ENCODE data around the gene VBP1.
"Not testable (repeated sequence)": the region's sequence is repeated elsewhere in the genome, so short reads cannot be mapped to it uniquely, and the experiment has no call there.

VBP1 gene

DNA sequence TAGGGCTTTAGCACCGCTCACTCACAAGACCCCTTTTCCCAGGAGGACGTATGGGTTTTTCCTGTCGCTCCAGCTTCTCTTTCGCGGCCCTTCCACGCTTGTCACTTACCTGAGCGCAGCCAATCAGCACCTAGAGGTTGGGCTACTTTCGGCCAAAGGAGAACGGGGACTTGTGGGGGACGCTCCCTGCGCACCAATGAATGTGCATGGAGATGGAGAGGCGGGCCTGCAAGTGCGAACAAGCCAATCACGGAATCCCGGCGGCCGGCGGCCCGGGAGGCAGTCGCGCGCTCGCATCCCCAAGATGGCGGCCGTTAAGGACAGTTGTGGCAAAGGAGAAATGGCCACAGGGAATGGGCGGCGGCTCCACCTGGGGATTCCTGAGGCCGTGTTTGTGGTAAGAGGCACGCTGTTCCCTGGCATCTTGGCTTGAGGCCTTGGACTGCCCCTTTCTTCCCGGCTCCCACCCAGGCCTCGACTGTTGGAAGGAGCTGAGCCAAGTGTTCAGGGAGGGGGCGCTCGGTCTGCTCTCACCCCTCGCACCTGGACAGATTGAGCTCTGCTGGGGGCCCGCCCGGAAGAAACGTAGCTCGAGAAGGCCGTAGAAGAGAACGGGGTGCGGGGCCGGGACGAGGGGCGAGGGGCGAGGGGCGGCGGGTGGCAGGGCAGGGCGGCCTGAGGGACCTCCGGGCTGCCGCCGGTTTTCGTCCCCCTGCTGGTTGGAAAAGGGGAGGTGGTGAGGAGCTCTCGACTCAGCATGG is at the start of gene VBP1:
Gene VBP1 (plus strand): TSS at position 282 of the 761 bp plus-strand sequence. CDS start 23 bp downstream, at position 305.
- H3K4me3 ChIP-seq (ENCODE audit: low read length) = peak within 1 kb of the TSS; percentile 88
- H3K9ac ChIP-seq (ENCODE audit: low read length) = peak within 1 kb of the TSS; percentile 91

GRCh38 chrX:155169881-155170280 is 46.4 kb upstream of the VBP1 start:
- Histone ChIP-seq H3K9ac (ENCODE audit: low read length) (no peak overlapping the region), H3K4me3 (ENCODE audit: low read length) (no peak overlapping the region), H3K9me3 (ENCODE audit: control insufficient read depth, low read length) (no peaks in the 10 kb centered on the region), H3K4me1 (ENCODE audit: control insufficient read depth, insufficient read depth, low read length) (no peaks in the 10 kb centered on the region), H3K36me3 (ENCODE audit: control insufficient read depth, insufficient read depth, low read length, severe bottlenecking) (no peaks in the 10 kb centered on the region), H3K27me3 (replicated peaks; ENCODE audit: control insufficient read depth, insufficient read depth, low read length) (no peaks in the 10 kb centered on the region)
- no peak for DNase-seq (ENCODE audit: low read depth)

More for the DNA sequence above, at the start of gene VBP1:
- H3K27me3 ChIP-seq (replicated peaks; ENCODE audit: control insufficient read depth, insufficient read depth, low read length) = no peaks in the 10 kb centered on the region
- no peaks in the 10 kb centered on the region for H3K9me3 ChIP-seq (ENCODE audit: control insufficient read depth, low read length)
- DNase-seq (ENCODE audit: low read depth) = peak; percentile 94
- H3K4me1 ChIP-seq (ENCODE audit: control insufficient read depth, insufficient read depth, low read length) = peaks cover 15% of the 10 kb centered on the region
- no peaks in the 10 kb centered on the region for H3K36me3 ChIP-seq (ENCODE audit: control insufficient read depth, insufficient read depth, low read length, severe bottlenecking)

DNA sequence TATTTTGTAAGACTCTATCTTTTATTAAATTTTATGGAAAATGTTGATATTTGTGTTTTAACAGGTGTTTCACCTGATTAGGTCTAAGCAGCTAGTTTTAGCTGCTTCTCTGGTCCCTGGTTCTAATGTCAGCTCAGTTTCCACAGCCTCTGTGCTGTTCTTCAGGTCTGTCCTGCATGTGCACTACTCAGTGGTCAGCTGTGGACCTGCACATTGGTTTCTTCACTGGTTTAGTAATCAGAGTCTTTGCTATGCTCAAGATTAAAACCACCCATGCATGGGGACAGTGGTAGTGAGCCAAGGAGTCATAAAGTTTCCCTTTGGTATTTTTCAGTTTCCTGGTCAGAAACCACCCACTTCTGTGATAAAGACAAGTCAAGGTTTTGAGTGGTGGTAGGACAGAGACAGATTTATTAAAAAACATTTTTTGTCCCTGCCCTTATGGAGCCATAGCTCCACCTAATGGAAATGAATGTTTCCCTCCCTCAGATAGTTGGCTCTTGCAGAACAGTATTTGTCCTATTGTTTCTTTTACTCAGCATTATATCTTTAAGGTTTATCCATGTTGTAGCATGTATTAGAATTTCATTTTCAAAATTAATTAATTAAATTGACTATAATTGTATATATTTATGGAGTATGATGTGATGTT is 36.8 kb upstream of the VBP1 start:
- Histone ChIP-seq H3K27me3 (replicated peaks; ENCODE audit: control insufficient read depth, insufficient read depth, low read length) (no peaks in the 10 kb centered on the region), H3K4me1 (ENCODE audit: control insufficient read depth, insufficient read depth, low read length) (no peaks in the 10 kb centered on the region), H3K9me3 (ENCODE audit: control insufficient read depth, low read length) (no peaks in the 10 kb centered on the region), H3K4me3 (ENCODE audit: low read length) (no peak overlapping the region), H3K9ac (ENCODE audit: low read length) (no peak overlapping the region), H3K36me3 (ENCODE audit: control insufficient read depth, insufficient read depth, low read length, severe bottlenecking) (no peaks in the 10 kb centered on the region)
- no peak for DNase-seq (ENCODE audit: low read depth)

DNA sequence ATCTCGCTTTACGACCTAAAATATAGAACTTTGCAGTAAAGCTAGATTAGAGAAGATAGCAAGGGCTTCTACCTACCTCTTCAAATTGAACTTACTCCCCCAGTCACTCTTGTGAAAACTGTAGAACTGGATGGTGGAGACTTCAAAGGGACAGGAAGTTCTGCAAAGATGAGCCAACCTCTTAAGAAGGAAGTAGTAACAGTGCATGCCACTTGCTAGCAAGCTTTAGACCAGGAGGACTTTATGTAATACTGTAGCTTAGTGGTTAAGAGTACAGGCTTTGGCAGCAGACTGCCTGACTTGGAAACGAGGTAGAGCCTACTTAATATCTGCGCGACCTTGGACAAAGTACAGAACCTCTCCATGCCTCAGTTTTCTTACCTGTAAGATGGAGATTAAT is 27.5 kb upstream of the VBP1 start:
- Histone ChIP-seq H3K4me3 (ENCODE audit: low read length) (no peak overlapping the region), H3K9me3 (ENCODE audit: control insufficient read depth, low read length) (peaks cover 23% of the 10 kb centered on the region), H3K36me3 (ENCODE audit: control insufficient read depth, insufficient read depth, low read length, severe bottlenecking) (no peaks in the 10 kb centered on the region), H3K27me3 (replicated peaks; ENCODE audit: control insufficient read depth, insufficient read depth, low read length) (no peaks in the 10 kb centered on the region), H3K9ac (ENCODE audit: low read length) (no peak overlapping the region), H3K4me1 (ENCODE audit: control insufficient read depth, insufficient read depth, low read length) (no peaks in the 10 kb centered on the region)
- DNase-seq (ENCODE audit: low read depth) = no peak

DNA sequence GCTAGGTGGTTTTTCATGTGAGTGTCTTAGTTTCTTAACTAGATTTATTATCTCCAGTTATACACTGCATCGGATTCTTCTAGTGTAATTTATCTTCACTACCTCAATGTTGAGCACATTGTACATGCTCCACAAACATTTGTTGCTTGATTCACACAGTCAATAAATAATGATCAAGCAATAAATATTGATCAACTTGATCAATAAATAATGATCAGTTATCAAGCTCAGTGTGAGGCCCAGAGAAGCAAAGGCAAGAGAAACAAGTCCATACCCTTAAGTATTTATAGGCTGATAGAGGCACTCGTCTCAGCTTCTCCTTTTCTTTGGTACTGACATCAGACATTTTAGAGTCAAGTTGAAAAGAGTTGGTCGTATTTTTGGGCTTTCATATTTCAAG is 5.1 kb upstream of the VBP1 start:
- no peaks in the 10 kb centered on the region for H3K4me1 ChIP-seq (ENCODE audit: control insufficient read depth, insufficient read depth, low read length)
- no peaks in the 10 kb centered on the region for H3K27me3 ChIP-seq (replicated peaks; ENCODE audit: control insufficient read depth, insufficient read depth, low read length)
- no peaks in the 10 kb centered on the region for H3K36me3 ChIP-seq (ENCODE audit: control insufficient read depth, insufficient read depth, low read length, severe bottlenecking)
- no peaks in the 10 kb centered on the region for H3K9me3 ChIP-seq (ENCODE audit: control insufficient read depth, low read length)
- H3K9ac ChIP-seq (ENCODE audit: low read length) = no peak overlapping the region
- H3K4me3 ChIP-seq (ENCODE audit: low read length) = no peak overlapping the region
- DNase-seq (ENCODE audit: low read depth) = no peak

DNA sequence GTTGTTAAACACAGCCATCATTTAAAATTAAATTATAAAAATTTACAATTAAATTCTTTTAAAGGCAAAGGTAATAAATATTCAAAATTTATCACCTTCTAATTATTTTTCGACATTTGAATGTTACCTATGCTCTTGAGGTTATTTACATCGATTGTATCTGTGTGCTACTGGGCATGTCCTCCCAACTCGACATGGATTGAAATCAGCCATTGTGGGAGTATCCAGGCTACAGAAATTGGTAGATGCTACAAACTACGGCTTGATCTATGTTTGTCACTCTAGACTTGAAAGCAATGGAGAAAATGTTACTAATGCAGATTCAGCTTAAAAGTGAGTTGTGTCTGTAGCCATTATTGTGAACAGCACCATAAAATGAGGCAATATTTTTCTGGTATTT is 2.5 kb upstream of the VBP1 start:
- Histone ChIP-seq H3K4me1 (ENCODE audit: control insufficient read depth, insufficient read depth, low read length) (peaks cover 14% of the 10 kb centered on the region), H3K36me3 (ENCODE audit: control insufficient read depth, insufficient read depth, low read length, severe bottlenecking) (no peaks in the 10 kb centered on the region), H3K9me3 (ENCODE audit: control insufficient read depth, low read length) (no peaks in the 10 kb centered on the region), H3K4me3 (ENCODE audit: low read length) (no peak overlapping the region), H3K9ac (ENCODE audit: low read length) (no peak overlapping the region), H3K27me3 (replicated peaks; ENCODE audit: control insufficient read depth, insufficient read depth, low read length) (no peaks in the 10 kb centered on the region)
- DNase-seq (ENCODE audit: low read depth) = no peak

DNA sequence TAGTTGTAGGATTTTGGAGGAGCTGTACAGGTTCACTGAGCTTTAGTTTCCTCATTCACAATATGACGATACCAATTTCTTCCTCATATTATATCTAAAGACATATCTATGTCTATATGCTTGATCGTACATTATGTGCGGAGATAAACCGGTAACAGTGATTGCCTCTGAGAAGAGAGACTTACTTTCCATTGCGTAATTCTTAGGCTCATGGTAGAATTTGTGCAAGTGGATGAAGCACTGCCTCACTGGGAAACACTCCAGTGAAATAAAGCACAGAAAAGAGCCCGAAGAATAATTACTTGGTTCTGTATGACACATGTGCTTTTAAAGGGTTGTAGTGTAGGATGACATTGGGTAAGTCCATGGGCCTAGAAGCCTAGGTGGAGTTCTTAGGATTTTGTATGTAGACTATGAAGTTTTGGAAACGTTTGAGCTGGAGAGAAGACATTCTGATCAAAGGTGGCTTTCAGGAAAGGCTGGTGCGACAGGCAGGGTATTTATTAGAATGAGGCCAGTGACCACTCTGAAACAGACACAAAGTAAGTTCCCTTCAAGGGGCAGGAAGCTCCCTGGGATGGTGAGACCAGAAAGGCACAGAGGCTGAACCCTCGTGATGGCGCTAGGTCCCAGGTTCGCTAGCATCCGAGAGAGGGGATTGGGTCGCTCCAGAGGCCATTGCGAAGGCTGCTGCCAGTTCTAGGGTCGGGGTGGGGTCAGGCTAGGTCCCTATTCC is 649 bp upstream of the VBP1 start:
- Histone ChIP-seq H3K4me3 (ENCODE audit: low read length) (peak overlapping the region; percentile 88), H3K36me3 (ENCODE audit: control insufficient read depth, insufficient read depth, low read length, severe bottlenecking) (no peaks in the 10 kb centered on the region)
- DNase-seq (ENCODE audit: low read depth) = no peak

DNA sequence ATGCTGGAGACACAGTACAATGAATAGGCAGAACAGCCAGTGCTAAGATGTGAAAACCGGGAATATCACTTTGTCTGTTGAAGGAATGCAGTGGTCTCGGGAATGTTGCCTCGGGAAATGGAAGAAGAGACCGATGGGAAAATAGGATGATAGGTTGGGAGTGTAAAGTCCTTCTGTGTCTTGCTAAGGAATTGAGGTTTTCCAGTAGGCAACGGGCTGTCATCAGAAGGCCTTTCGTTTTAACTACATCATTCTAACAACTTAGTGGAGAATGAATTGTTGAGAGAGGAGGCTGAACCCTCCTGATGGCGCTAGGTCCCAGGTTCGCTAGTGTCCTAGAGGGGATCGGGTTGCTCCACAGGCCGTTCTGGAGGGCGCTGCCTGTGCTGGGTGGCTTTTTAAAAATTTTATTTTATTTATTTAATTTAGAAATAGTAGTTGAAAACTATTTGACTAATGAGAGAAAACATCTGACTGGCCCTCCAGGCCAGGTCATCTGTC is 730 bp downstream of the VBP1 start:
- H3K9me3 ChIP-seq (ENCODE audit: control insufficient read depth, low read length) = no peaks in the 10 kb centered on the region
- H3K36me3 ChIP-seq (ENCODE audit: control insufficient read depth, insufficient read depth, low read length, severe bottlenecking) = peaks cover 5% of the 10 kb centered on the region
- peak overlapping the region; percentile 91 for H3K9ac ChIP-seq (ENCODE audit: low read length)
- H3K4me3 ChIP-seq (ENCODE audit: low read length) = peak overlapping the region; percentile 88
- peaks cover 15% of the 10 kb centered on the region for H3K4me1 ChIP-seq (ENCODE audit: control insufficient read depth, insufficient read depth, low read length)
- DNase-seq (ENCODE audit: low read depth) = peak; percentile 38
- H3K27me3 ChIP-seq (replicated peaks; ENCODE audit: control insufficient read depth, insufficient read depth, low read length) = no peaks in the 10 kb centered on the region

More for the DNA sequence above, 649 bp upstream of the VBP1 start:
- Histone ChIP-seq H3K9me3 (ENCODE audit: control insufficient read depth, low read length) (no peaks in the 10 kb centered on the region), H3K9ac (ENCODE audit: low read length) (peak overlapping the region; percentile 91), H3K27me3 (replicated peaks; ENCODE audit: control insufficient read depth, insufficient read depth, low read length) (no peaks in the 10 kb centered on the region), H3K4me1 (ENCODE audit: control insufficient read depth, insufficient read depth, low read length) (peaks cover 15% of the 10 kb centered on the region)

DNA sequence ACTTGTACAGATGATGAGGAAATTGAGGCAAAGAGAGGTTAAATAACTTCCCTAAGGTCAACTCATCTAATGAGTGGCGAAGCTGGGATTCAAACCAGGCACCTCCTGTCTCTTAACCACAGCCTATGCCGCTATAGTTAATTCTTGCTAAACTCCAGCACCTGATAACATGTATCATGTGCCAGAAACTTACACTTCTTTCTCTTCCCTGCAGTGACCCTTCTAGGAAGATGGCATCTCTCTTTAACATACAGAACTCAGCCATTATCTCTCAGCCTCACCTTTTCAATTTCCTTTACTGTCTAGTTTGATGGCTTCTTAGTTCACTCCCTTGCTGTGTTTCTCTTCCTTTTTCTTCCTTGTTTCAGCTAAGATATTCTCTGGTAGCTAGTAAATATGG is 2.5 kb downstream of the VBP1 start:
- Histone ChIP-seq H3K9ac (ENCODE audit: low read length) (no peak overlapping the region), H3K27me3 (replicated peaks; ENCODE audit: control insufficient read depth, insufficient read depth, low read length) (no peaks in the 10 kb centered on the region), H3K36me3 (ENCODE audit: control insufficient read depth, insufficient read depth, low read length, severe bottlenecking) (peaks cover 5% of the 10 kb centered on the region), H3K4me1 (ENCODE audit: control insufficient read depth, insufficient read depth, low read length) (peaks cover 15% of the 10 kb centered on the region), H3K9me3 (ENCODE audit: control insufficient read depth, low read length) (no peaks in the 10 kb centered on the region), H3K4me3 (ENCODE audit: low read length) (no peak overlapping the region)
- DNase-seq (ENCODE audit: low read depth) = no peak

DNA sequence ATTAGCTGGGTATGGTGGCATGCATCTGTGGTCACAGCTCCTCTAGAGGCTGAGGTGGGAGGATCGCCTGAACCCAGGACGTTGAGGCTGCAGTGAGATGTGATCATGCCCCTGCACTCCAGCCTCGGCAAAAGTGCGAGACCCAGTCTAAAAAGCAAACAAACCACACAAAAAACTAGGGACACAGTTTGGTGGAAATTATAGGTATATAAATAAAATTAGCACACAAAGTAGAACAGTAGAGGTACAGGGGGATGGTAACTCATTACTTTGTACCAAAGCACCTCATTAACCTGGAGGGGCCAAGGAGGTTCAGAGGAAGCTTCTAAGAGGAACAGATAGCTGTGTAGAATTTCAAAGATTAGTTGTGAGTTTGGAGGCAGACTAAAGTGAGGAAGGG is 5.1 kb downstream of the VBP1 start:
- no peak for DNase-seq (ENCODE audit: low read depth)
- Histone ChIP-seq H3K9ac (ENCODE audit: low read length) (no peak overlapping the region), H3K4me1 (ENCODE audit: control insufficient read depth, insufficient read depth, low read length) (peaks cover 15% of the 10 kb centered on the region), H3K9me3 (ENCODE audit: control insufficient read depth, low read length) (no peaks in the 10 kb centered on the region), H3K36me3 (ENCODE audit: control insufficient read depth, insufficient read depth, low read length, severe bottlenecking) (peaks cover 5% of the 10 kb centered on the region), H3K4me3 (ENCODE audit: low read length) (no peak overlapping the region), H3K27me3 (replicated peaks; ENCODE audit: control insufficient read depth, insufficient read depth, low read length) (no peaks in the 10 kb centered on the region)

GRCh38 chrX:155223746-155224145 is 7.5 kb downstream of the VBP1 start:
- not testable (repeated sequence) for H3K9me3 ChIP-seq (ENCODE audit: control insufficient read depth, low read length); H3K9ac ChIP-seq (ENCODE audit: low read length); DNase-seq (ENCODE audit: low read depth); H3K27me3 ChIP-seq (replicated peaks; ENCODE audit: control insufficient read depth, insufficient read depth, low read length); H3K4me3 ChIP-seq (ENCODE audit: low read length); H3K4me1 ChIP-seq (ENCODE audit: control insufficient read depth, insufficient read depth, low read length)
- H3K36me3 ChIP-seq (ENCODE audit: control insufficient read depth, insufficient read depth, low read length, severe bottlenecking) = peaks cover 22% of the 10 kb centered on the region
